HG02840 (cell line): ENCODE results near the gene LIN54.
A peak's percentile ranks its signal among the peaks of the same experiment; 100 is the strongest.
"Not testable (repeated sequence)": the region's sequence is repeated elsewhere in the genome, so short reads cannot be mapped to it uniquely, and the experiment has no call there.

Source experiments
- ATAC-seq: cut with Tn5 transposase; IDR thresholded peaks from one replicate; pipeline ENCODE4 v1.9.1; 2021; ENCODE audit warnings: mild to moderate bottlenecking, moderate library complexity, moderate number of reproducible peaks; ENCODE audit not compliant: unreplicated experiment, low FRiP score

The LIN54 gene

DNA sequence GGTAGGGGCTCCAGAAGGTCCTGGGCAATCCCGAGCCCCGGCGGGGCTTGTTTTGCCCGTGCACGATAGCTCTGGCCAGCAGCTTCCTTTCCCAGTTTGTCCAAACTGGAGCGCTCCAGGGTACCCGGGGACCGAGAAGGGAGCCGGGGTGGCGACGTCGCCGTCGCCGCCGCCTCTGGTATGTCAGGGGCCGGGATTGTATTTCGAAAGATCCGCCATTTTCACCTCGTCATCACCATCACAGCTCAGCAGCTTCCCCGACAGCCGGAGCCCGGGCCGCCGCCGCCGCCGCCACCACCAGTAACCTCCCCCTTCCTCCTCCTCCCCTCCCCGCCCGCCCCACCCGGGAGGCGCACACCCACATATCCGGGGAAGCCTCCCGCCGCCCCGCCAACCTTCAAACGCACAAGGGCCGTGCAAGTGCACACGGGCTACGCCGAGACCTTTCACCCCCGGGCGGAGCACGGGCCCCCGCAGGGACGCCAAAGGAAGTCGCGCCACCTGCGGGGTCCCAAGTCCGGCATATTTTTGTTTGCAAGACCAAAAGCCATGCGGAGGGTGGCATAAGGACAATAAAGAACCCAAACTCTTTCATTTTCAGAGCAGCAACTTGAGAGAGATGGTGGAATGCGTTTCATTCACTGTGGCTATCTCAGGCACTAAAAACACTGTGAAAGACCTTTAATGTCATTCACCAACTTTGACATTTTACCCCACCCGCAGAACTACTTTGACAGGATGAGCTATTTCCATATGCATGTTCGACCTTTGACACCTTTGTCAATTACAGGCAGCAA, at the start of gene LIN54:
LIN54 (minus strand) TSS at position 302 of the 797 bp plus-strand sequence. CDS start 25,979 bp downstream, outside the sequence.
- peak; percentile 42 for ATAC-seq

- ATAC-seq, result no peak
Measured at GRCh38 chr4:83054928-83055327, 44.3 kb upstream of the LIN54 start.

DNA sequence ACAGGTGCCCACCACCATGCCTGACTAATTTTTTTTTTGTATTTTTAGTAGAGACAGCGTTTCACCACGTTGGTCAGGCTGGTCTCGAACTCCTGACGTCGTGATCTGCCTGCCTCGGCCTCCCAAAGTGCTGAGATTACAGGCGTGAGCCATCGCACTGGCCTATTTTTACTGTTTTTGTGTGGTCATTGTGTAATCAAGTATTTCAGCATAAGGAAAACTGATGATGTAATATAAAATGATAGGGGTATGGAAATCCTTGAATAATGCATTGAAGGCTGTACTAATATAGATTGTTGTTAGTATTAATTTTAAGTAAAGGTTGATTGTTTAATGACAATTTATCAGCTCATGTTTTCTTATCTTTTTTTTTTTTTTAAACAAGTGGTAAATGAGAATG, 38.2 kb upstream of the LIN54 start:
- ATAC-seq, result not testable (repeated sequence)

- ATAC-seq, result no peak
Measured at GRCh38 chr4:83046693-83047473, 36.3 kb upstream of the LIN54 start.

- no peak for ATAC-seq
Measured at GRCh38 chr4:83043801-83044407, 33.3 kb upstream of the LIN54 start.

DNA sequence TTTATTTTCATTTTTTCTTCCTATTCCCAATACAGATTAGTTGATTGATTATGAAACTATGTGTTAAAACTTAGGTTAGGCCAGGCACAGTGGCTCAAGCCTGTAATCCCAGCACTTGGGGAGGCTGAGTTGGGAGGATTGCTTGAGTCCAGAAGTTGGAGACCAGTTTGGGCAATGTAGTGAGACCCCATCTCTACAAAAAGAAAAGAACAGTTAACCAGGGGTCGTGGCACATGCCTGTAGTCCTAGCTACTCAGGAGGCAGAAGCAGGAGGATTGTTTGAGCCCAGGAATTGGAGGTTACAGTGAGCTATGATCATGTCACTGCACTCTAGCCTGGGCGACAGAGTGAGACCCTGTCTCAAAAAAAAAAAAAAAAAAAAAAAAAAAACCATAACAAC, 32.5 kb upstream of the LIN54 start:
- ATAC-seq, result not testable (repeated sequence)

- ATAC-seq, result no peak
Measured at GRCh38 chr4:83040269-83040668, 29.6 kb upstream of the LIN54 start.

- no peak for ATAC-seq
Measured at GRCh38 chr4:83036991-83037665, 26.5 kb upstream of the LIN54 start.

DNA sequence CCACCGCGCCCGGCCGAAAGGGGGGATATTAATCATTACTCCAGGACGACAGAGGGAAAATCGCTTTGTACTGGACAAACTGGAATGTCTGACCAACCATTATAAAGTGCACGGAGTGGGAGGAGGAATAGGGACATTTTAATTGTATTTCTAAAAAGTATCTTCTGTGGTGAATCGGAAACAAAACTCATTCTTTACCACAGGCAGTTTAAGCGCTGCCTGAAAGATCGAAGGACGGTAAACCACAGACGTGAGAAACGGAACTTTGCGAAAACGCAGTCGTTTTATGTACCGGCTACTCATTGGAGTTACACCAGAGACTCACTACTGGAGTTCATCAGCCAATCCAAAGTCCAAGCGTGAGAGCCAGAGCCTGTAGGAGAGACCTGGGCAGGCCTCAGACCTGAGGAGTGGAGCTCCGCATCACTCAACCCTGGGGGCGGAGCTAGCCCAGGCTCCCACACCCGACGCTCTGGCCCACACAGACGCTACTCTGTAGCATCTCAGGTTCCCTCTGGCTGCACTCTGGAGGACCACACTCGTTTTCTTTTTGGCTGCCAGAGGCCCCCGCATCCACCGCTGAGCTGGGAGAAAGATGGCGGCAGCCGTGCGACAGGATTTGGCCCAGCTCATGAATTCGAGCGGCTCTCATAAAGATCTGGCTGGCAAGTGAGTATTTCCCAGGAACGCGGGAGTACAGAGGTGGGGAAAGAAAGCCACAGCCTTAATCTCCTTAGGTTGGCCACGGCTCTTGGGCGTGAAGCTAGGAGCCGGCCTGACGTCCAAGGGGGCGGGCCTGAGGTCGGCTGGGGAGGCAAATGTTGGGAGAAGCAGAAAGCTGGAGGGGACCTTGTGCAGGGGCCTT, 24.2 kb upstream of the LIN54 start, which contains the start of gene COPS4:
COPS4 (plus strand) TSS at position 554 of the 865 bp plus-strand sequence; CDS start at position 596, 42 bp downstream.
- ATAC-seq, result peak; percentile 97

GRCh38 chr4:83029688-83030087, 19.1 kb upstream of the LIN54 start:
- ATAC-seq, result no peak

DNA sequence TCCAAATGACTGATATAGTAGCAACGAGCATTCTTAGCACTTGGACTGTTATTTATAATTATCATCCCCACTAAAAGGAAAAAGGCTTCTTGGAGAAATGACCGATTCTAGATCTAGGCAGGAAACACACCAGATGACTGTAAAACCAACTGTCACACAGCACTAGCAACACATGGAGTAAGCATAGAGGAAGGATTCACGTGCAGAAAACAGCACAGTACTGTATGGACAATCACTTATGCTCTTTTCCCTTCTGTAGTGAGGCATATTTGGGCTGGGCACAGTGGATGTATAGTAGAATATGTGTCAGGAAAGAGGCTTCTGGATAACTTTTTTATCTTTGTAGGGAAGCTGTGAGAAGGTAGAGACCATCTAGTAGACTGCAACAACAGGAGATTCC, 18.4 kb upstream of the LIN54 start:
- no peak for ATAC-seq

DNA sequence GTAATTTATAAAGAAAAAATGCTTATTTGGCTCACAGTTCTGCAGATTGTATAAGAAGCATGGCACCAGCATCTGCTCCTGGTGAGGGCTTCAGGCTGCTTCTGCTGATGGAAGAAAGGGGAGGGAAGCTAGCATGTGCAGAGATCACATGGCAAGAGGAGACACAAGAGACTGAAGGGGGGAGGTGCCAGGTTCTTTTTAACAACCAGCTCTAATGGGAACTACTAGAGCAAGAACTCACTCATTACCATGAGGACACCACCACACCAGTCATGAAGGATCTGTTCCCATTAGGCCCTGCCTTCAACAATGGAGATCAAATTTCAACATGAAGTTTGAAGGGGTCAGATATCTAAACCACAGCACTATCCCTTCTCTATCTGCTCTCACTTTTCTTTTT, 14.9 kb upstream of the LIN54 start:
- ATAC-seq, result no peak

DNA sequence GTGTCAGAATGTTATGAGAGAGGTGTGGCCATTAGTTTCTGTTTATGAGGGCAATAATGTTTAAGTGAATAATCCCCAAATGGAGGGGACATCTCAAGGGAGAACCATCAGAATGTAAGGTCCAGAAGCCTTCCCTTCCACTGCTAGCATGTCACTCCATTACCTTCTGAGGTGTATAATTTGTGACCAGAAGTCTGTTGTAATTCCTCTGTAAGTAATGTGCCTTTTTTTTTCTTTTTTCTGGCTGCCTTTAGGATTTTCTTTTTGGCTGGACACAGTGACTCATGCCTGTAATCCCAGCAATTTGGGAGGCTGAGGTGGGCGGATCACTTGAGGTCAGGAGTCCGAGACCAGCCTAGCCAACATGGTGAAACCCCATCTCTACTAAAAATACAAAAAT, 13.6 kb upstream of the LIN54 start:
- no peak for ATAC-seq

DNA sequence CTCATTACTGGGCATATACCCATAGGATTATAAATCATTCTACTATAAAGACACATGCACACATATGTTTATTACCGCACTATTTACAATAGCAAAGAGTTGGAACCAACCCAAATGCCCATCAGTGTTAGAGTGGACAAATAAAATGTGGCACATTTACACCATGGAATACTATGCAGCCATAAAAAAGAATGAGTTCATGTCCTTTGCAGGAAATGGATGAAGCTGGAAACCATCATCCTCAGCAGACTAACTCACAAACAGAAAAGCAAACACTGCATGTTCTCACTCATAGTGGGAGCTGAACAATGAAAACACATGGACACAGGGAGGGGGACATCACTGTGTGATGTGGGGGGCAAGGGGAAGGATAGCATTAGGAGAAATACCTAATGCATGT, 13.0 kb upstream of the LIN54 start:
- not testable (repeated sequence) for ATAC-seq

DNA sequence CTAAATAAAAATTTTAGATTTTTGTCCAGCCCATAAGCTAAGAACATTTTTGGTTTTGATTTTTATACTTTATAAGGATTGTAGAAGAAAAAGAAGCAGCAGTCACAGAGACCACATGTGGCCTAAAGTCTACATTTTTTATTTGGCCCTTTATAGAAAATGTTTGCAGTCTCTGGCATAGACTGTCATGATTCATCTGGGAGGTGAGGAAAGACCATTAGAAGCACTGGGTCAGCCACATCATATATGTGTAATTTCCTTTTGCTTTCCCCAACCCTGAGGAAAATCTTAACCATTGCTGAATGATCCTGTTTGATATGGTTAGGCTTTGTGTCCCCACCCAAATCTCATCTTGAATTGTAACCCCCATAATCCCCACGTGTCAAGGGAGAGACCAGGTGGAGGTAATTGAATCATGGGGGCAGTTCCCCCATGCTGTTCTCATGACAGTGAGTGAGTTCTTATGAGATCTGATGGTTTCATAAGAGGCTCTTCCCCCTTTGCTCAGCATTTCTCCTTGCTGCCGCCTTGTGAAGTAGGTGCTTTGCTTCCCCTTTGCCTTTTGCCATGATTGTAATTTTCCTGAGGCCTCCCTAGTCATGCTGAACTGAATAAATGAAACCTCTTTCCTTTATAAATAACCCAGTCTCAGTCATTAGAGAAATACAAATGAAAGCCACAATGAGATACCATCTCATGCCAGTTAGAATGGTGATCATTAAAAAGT, 12.3 kb upstream of the LIN54 start:
- ATAC-seq, result no peak

GRCh38 chr4:83019794-83020494, 9.3 kb upstream of the LIN54 start:
- ATAC-seq, result no peak

GRCh38 chr4:83013902-83014301, 3.3 kb upstream of the LIN54 start:
- no peak for ATAC-seq

- ATAC-seq, result no peak
Measured at GRCh38 chr4:83013420-83013867, 2.8 kb upstream of the LIN54 start.
